Neural cell (in vitro differentiated cells): ENCODE results near the gene SFXN2. TPM values are rescaled to one million over a fixed set of nuclear protein-coding genes. Genes with fewer than 3 reads are reported as not detected.
A peak's percentile ranks its signal among the peaks of the same experiment; 100 is the strongest.

Experiments
- H2AFZ ChIP-seq: fragments of 200-600, 300-800 bp; sonication (generic), shearing (Covaris generic); 2 replicates; pipeline ENCODE4 v1.6.0; 2014; ENCODE audit warnings: low read depth, mild to moderate bottlenecking, antibody characterized with exemption, low read length, moderate library complexity
- H3F3A ChIP-seq: fragments of 200-600 bp; shearing (Covaris generic); 2 replicates; pipeline ENCODE4 v1.6.1; 2016; ENCODE audit warnings: mild to moderate bottlenecking, moderate library complexity, mixed read lengths, antibody characterized with exemption, low read length; ENCODE audit not compliant: insufficient read depth, poor library complexity, severe bottlenecking
- H3K27ac ChIP-seq: fragments of 200-600, 300-800 bp; sonication (generic), shearing (Covaris generic); 2 replicates; pipeline ENCODE4 v1.5.1; 2014; ENCODE audit warnings: mild to moderate bottlenecking, low read length, moderate library complexity
- H3K27me3 ChIP-seq: fragments of 300-800, 200-600 bp; sonication (generic), shearing (Covaris generic); 2 replicates; pipeline ENCODE4 v1.6.0; 2014; ENCODE audit warnings: mild to moderate bottlenecking, low read depth, low read length, moderate library complexity; ENCODE audit not compliant: insufficient read depth
- H3K36me3 ChIP-seq: fragments of 300-800, 200-600 bp; sonication (generic), shearing (Covaris generic); 2 replicates; pipeline ENCODE4 v1.5.1; 2014; ENCODE audit warnings: mild to moderate bottlenecking, antibody characterized with exemption, low read length, moderate library complexity; ENCODE audit not compliant: insufficient read depth
- H3K4me2 ChIP-seq: fragments of 300-800, 200-600 bp; sonication (generic), shearing (Covaris generic); 2 replicates; pipeline ENCODE4 v1.6.0; 2014; ENCODE audit warnings: mild to moderate bottlenecking, low read length
- H3K4me3 ChIP-seq: fragments of 300-800, 200-600 bp; sonication (generic), shearing (Covaris generic); 2 replicates; pipeline ENCODE4 v1.5.1; 2014; ENCODE audit warnings: mild to moderate bottlenecking, low read length, moderate library complexity
- H3K79me2 ChIP-seq: fragments of 200-600 bp; shearing (Covaris generic); replicated peaks from 2 replicates; pipeline ENCODE4 v1.6.0; 2014; ENCODE audit warnings: mild to moderate bottlenecking, low read length, moderate library complexity; ENCODE audit not compliant: insufficient read depth
- H3K9ac ChIP-seq: fragments of 300-800, 200-600 bp; sonication (generic), shearing (Covaris generic); 2 replicates; pipeline ENCODE4 v1.6.1; 2016; ENCODE audit warnings: mild to moderate bottlenecking, low read length, mixed read lengths
- H3K9me2 ChIP-seq: fragments of 200-600 bp; shearing (Covaris generic); 2 replicates; pipeline ENCODE4 v1.6.1; 2016; ENCODE audit warnings: mild to moderate bottlenecking, low read length, mixed read lengths; ENCODE audit not compliant: insufficient read depth
- H3K9me3 ChIP-seq: fragments of 200-600, 300-800 bp; sonication (generic), shearing (Covaris generic); 2 replicates; pipeline ENCODE4 v1.6.1; 2016; ENCODE audit warnings: mild to moderate bottlenecking, mixed run types, low read length, moderate library complexity, mixed read lengths
- H4K20me1 ChIP-seq: fragments of 200-600 bp; shearing (Covaris generic); 2 replicates; pipeline ENCODE4 v1.6.1; 2016; ENCODE audit warnings: mild to moderate bottlenecking, mixed run types; ENCODE audit not compliant: insufficient read depth
- CTCF ChIP-seq: fragments of 450-650 bp; IDR thresholded peaks from 2 replicates; pipeline ENCODE4 v1.5.1; 2014; ENCODE audit warnings: antibody characterized with exemption, mild to moderate bottlenecking, moderate library complexity; ENCODE audit not compliant: poor library complexity, severe bottlenecking
- EP300 ChIP-seq: fragments of 450-650 bp; conservative IDR thresholded peaks from 2 replicates; pipeline ENCODE4 v1.6.1; 2014; ENCODE audit warnings: antibody characterized with exemption, mild to moderate bottlenecking, moderate library complexity; ENCODE audit not compliant: poor library complexity, severe bottlenecking
- EZH2 ChIP-seq: fragments of 200-600, 300-800 bp; shearing (Covaris generic), sonication (generic); IDR thresholded peaks from 2 replicates; pipeline ENCODE4 v1.6.1; 2014; ENCODE audit warnings: antibody characterized with exemption, low read length, borderline replicate concordance, mild to moderate bottlenecking; ENCODE audit not compliant: insufficient read depth, poor library complexity, severe bottlenecking
- MXI1 ChIP-seq: fragments of 450-650 bp; conservative IDR thresholded peaks from 2 replicates; pipeline ENCODE4 v1.6.1; 2014; ENCODE audit warnings: antibody characterized with exemption, mild to moderate bottlenecking; ENCODE audit not compliant: poor library complexity, severe bottlenecking
- POLR2AphosphoS5 ChIP-seq: IDR thresholded peaks from 2 replicates; pipeline ENCODE4 v1.6.1; 2012
- RAD21 ChIP-seq: fragments of 450-650 bp; conservative IDR thresholded peaks from 2 replicates; pipeline ENCODE4 v1.6.1; 2014; ENCODE audit warnings: antibody characterized with exemption, mild to moderate bottlenecking, moderate library complexity
- REST ChIP-seq: IDR thresholded peaks from 2 replicates; pipeline ENCODE4 v1.6.1; 2012; ENCODE audit warnings: borderline replicate concordance
- SMC3 ChIP-seq: fragments of 450-650 bp; conservative IDR thresholded peaks from 2 replicates; pipeline ENCODE4 v1.6.1; 2014; ENCODE audit warnings: antibody characterized with exemption, mild to moderate bottlenecking, moderate library complexity; ENCODE audit not compliant: poor library complexity
- TAF1 ChIP-seq: IDR thresholded peaks from 2 replicates; pipeline ENCODE4 v1.6.1; 2012; ENCODE audit warnings: low read depth
- polyA plus RNA-seq: library from polyadenylated mRNA; depleted of rRNA; stranded (reverse); fragments of >200 nt; gene quantifications from 2 replicates; pipeline ENCODE4 v1.2.3, GENCODE V29; 2014

The SFXN2 gene
- polyA plus RNA-seq, 1 donor from 2014 or later, result 16.0 TPM

- Histone ChIP-seq H3K4me2 (peak overlapping the region; percentile 76), H3K9ac (no peak overlapping the region)
These were observed 2.3 kb upstream of the SFXN2 start for GRCh38 chr10:102712089-102712488.

GRCh38 chr10:102712843-102713538 lies 1.4 kb upstream of the SFXN2 start:
- H3K4me2 ChIP-seq, result peak overlapping the region; percentile 76
- peak overlapping the region; percentile 93 for H3K9ac ChIP-seq
- no peaks in the 10 kb centered on the region for H3K36me3 ChIP-seq
- H3K9me2 ChIP-seq, result no peaks in the 10 kb centered on the region
- peak overlapping the region; percentile 96 for H3K27ac ChIP-seq
- peaks cover 53% of the 10 kb centered on the region for H3K79me2 ChIP-seq
- no peaks in the 10 kb centered on the region for H4K20me1 ChIP-seq
- H2AFZ ChIP-seq, result no peak overlapping the region
- peak overlapping the region; percentile 90 for H3K4me3 ChIP-seq
- TF ChIP-seq EP300 (no peak), MXI1 (no peak)
- no peaks in the 10 kb centered on the region for H3K9me3 ChIP-seq
- no peaks in the 10 kb centered on the region for H3K27me3 ChIP-seq
- peaks cover 3% of the 10 kb centered on the region for H3F3A ChIP-seq

More at GRCh38 chr10:102712089-102712488, 2.3 kb upstream of the SFXN2 start:
- Histone ChIP-seq H3K4me3 (peak overlapping the region; percentile 90), H2AFZ (no peak overlapping the region), H3K27me3 (no peaks in the 10 kb centered on the region), H3K27ac (no peak overlapping the region), H3K9me3 (no peaks in the 10 kb centered on the region), H3K9me2 (no peaks in the 10 kb centered on the region), H4K20me1 (no peaks in the 10 kb centered on the region), H3K79me2 (peaks cover 60% of the 10 kb centered on the region), H3K36me3 (no peaks in the 10 kb centered on the region), H3F3A (peaks cover 3% of the 10 kb centered on the region)
- TF ChIP-seq MXI1 (no peak), TAF1 (no peak), REST (no peak), POLR2AphosphoS5 (no peak), CTCF (no peak), EZH2 (no peak), SMC3 (no peak), RAD21 (no peak), EP300 (no peak)

GRCh38 chr10:102713539-102713813 lies 960 bp upstream of the SFXN2 start:
- peak overlapping the region; percentile 76 for H3K4me2 ChIP-seq
- no peaks in the 10 kb centered on the region for H3K36me3 ChIP-seq
- H3K4me3 ChIP-seq, result peak overlapping the region; percentile 90
- peak overlapping the region; percentile 96 for H3K27ac ChIP-seq
- H3K9ac ChIP-seq, result peak overlapping the region; percentile 93
- peaks cover 3% of the 10 kb centered on the region for H3F3A ChIP-seq
- H3K27me3 ChIP-seq, result no peaks in the 10 kb centered on the region
- no peaks in the 10 kb centered on the region for H3K9me2 ChIP-seq
- H2AFZ ChIP-seq, result peak overlapping the region; percentile 86
- TF ChIP-seq MXI1, result no peak
- no peak for TF ChIP-seq EZH2
- TF ChIP-seq RAD21, result no peak
- TF ChIP-seq EP300, result no peak
- TF ChIP-seq POLR2AphosphoS5, result no peak
- no peak for TF ChIP-seq TAF1
- peaks cover 48% of the 10 kb centered on the region for H3K79me2 ChIP-seq
- no peaks in the 10 kb centered on the region for H3K9me3 ChIP-seq
- H4K20me1 ChIP-seq, result no peaks in the 10 kb centered on the region
